HCT116 (cell line): ENCODE data around the gene APOBEC3F. TPM values are rescaled to one million over a fixed set of nuclear protein-coding genes. Genes with fewer than 3 reads are reported as not detected.

Experiments
- ATAC-seq: fragments of 200-7000 bp; cut with Tn5 transposase; 2 replicates; pipeline ENCODE4 v1.9.1; 2020; ENCODE audit warnings: mild to moderate bottlenecking, moderate library complexity
- BruUV-seq: library from RNA; stranded (reverse); fragments of 400-500 nt; replicated peaks from 2 replicates; lab custom pipeline; 2021; lab: Mats Ljungman, UMichigan
- CTCF ChIA-PET: fragments of 300-600 bp; sonication (Branson Sonifier 250); formaldehyde crosslinking; loops from one replicate; lab custom pipeline; 2021; ENCODE audit warnings: antibody characterized with exemption; lab: Charles Lee
- POLR2A ChIA-PET: fragments of 300-600, 350-600 bp; sonication (Branson Sonifier 250); formaldehyde crosslinking; loops from one replicate; lab custom pipeline; 2021; ENCODE audit warnings: antibody characterized with exemption; lab: Charles Lee
- RAD21 ChIA-PET, 2 experiments: fragments of 300-600 bp; sonication (Branson Sonifier 250); formaldehyde crosslinking; loops; one replicate each; lab custom pipeline; 2023; ENCODE audit warnings: low total read pairs in 2 of 2; ENCODE audit not compliant: uncharacterized antibody in 2 of 2, unreplicated experiment in 2 of 2, low non-redundant PET in 1 of 2; lab: Charles Lee
- DNase-seq: peaks from one replicate; pipeline ENCODE4 v3.0.0-alpha.2; 2010; ENCODE audit warnings: low read depth, low spot score
- H2AFZ ChIP-seq: fragments of 200-600 bp; shearing (Covaris generic), sonication (generic); 2 replicates; pipeline ENCODE4 v1.6.1; 2017; ENCODE audit warnings: low read depth, mixed run types, mixed read lengths, antibody characterized with exemption, low read length; ENCODE audit not compliant: poor library complexity, severe bottlenecking
- H3K27ac ChIP-seq: 2 replicates; pipeline ENCODE4 v1.5.1; 2012; ENCODE audit warnings: low read depth, low read length
- H3K27me3 ChIP-seq: fragments of 200-600 bp; sonication (generic); 2 replicates; pipeline ENCODE4 v1.6.1; 2016; ENCODE audit warnings: mixed run types, low read length, mixed read lengths; ENCODE audit not compliant: insufficient read depth
- H3K36me3 ChIP-seq, 2 experiments: fragments of 200-500 bp in 1 of 2; fragments of 200-600 bp in 1 of 2; sonication (Bioruptor generic) in 1 of 2; sonication (generic) in 1 of 2; 2 replicates each; pipeline versions ENCODE4 v1.5.1 to v1.6.1; 2014 to 2016; ENCODE audit warnings: low read length in 2 of 2, inconsistent platforms in 1 of 2, mixed read lengths in 1 of 2, mixed run types in 1 of 2; ENCODE audit not compliant: insufficient read depth in 2 of 2, control insufficient read depth in 1 of 2
- H3K4me1 ChIP-seq, 2 experiments: fragments of 200-600 bp in 1 of 2; sonication (generic) in 1 of 2; 2 replicates each; pipeline versions ENCODE4 v1.5.1 to v1.6.1; 2012 to 2017; ENCODE audit warnings: low read length in 2 of 2, inconsistent platforms in 1 of 2, mild to moderate bottlenecking in 1 of 2, mixed read lengths in 1 of 2, mixed run types in 1 of 2, moderate library complexity in 1 of 2; ENCODE audit not compliant: insufficient read depth in 2 of 2, control insufficient read depth in 1 of 2
- H3K4me2 ChIP-seq: fragments of 200-600 bp; sonication (generic); 2 replicates; pipeline ENCODE4 v1.6.1; 2017; ENCODE audit warnings: mixed run types, low read length, mixed read lengths
- H3K4me3 ChIP-seq, 2 experiments: fragments of 200-600 bp in 1 of 2; sonication (generic) in 1 of 2; replicated peaks in 1 of 2; 2 replicates each; pipeline ENCODE4 v1.5.1; 2011 to 2016; ENCODE audit warnings: low read length in 2 of 2, control low read depth in 1 of 2, low read depth in 1 of 2, mild to moderate bottlenecking in 1 of 2, mixed read lengths in 1 of 2, mixed run types in 1 of 2
- H3K79me2 ChIP-seq: fragments of 200-600 bp; sonication (generic); 2 replicates; pipeline ENCODE4 v1.6.1; 2017; ENCODE audit warnings: mild to moderate bottlenecking, mixed run types, low read length, moderate library complexity, mixed read lengths; ENCODE audit not compliant: insufficient read depth
- H3K9ac ChIP-seq: fragments of 200-600 bp; sonication (generic); 2 replicates; pipeline ENCODE4 v1.6.1; 2016; ENCODE audit warnings: low read length, mixed read lengths
- H3K9me2 ChIP-seq: fragments of 200-600 bp; sonication (generic), shearing (Covaris generic); 2 replicates; pipeline ENCODE4 v1.6.1; 2017; ENCODE audit warnings: mixed run types, mild to moderate bottlenecking, moderate library complexity; ENCODE audit not compliant: insufficient read depth
- H3K9me3 ChIP-seq, 2 experiments: fragments of 200-500 bp in 1 of 2; fragments of 200-600 bp in 1 of 2; sonication (Bioruptor generic) in 1 of 2; sonication (generic) in 1 of 2; 2 replicates each; pipeline ENCODE4 v1.6.1; 2014 to 2017; ENCODE audit warnings: low read length in 2 of 2, mixed read lengths in 2 of 2, inconsistent platforms in 1 of 2, low read depth in 1 of 2, mild to moderate bottlenecking in 1 of 2, mixed run types in 1 of 2, moderate library complexity in 1 of 2; ENCODE audit not compliant: control insufficient read depth in 1 of 2, insufficient read depth in 1 of 2
- H4K20me1 ChIP-seq: fragments of 200-600 bp; sonication (generic), shearing (Covaris generic); 2 replicates; pipeline ENCODE4 v1.6.1; 2017; ENCODE audit warnings: mixed run types, mild to moderate bottlenecking, moderate library complexity; ENCODE audit not compliant: insufficient read depth
- CBX3 ChIP-seq: IDR thresholded peaks from 2 replicates; pipeline ENCODE4 v1.6.1; 2012; ENCODE audit warnings: low read depth
- CEBPB ChIP-seq: IDR thresholded peaks from 2 replicates; pipeline ENCODE4 v1.6.1; 2012; ENCODE audit warnings: low read depth
- EGR1 ChIP-seq: IDR thresholded peaks from 2 replicates; pipeline ENCODE4 v1.6.1; 2012; ENCODE audit warnings: low read depth
- EZH2phosphoT487 ChIP-seq: fragments of 200-600 bp; IDR thresholded peaks from 2 replicates; pipeline ENCODE4 v1.6.1; 2018; ENCODE audit warnings: antibody characterized with exemption, borderline replicate concordance
- FOSL1 ChIP-seq: IDR thresholded peaks from 2 replicates; pipeline ENCODE4 v1.6.1; 2012; ENCODE audit warnings: low read depth
- JUND ChIP-seq: IDR thresholded peaks from 2 replicates; pipeline ENCODE4 v1.6.1; 2012
- POLR2A ChIP-seq: IDR thresholded peaks from 2 replicates; pipeline ENCODE4 v1.7.0; 2011; ENCODE audit warnings: borderline replicate concordance; ENCODE audit not compliant: insufficient read depth, insufficient read length; ENCODE audit errors: extremely low read depth
- POLR2AphosphoS5 ChIP-seq: IDR thresholded peaks from 2 replicates; pipeline ENCODE4 v1.6.1; 2011; ENCODE audit warnings: mild to moderate bottlenecking, low read depth, low read length, moderate library complexity
- RAD21 ChIP-seq: IDR thresholded peaks from 2 replicates; pipeline ENCODE4 v1.6.1; 2012; ENCODE audit warnings: low read depth, mild to moderate bottlenecking
- SP1 ChIP-seq: IDR thresholded peaks from 2 replicates; pipeline ENCODE4 v1.6.1; 2012; ENCODE audit warnings: low read depth
- SRF ChIP-seq: IDR thresholded peaks from 2 replicates; pipeline ENCODE4 v1.6.1; 2012; ENCODE audit warnings: low read depth
- TCF7L2 ChIP-seq: IDR thresholded peaks from 2 replicates; pipeline ENCODE4 v1.7.0; 2011; ENCODE audit warnings: borderline replicate concordance, inconsistent platforms; ENCODE audit not compliant: insufficient read depth, insufficient read length; ENCODE audit errors: extremely low read depth
- YY1 ChIP-seq: IDR thresholded peaks from 2 replicates; pipeline ENCODE4 v1.6.1; 2011; ENCODE audit warnings: low read length, low read depth, moderate library complexity, mild to moderate bottlenecking; ENCODE audit not compliant: insufficient replicate concordance; ENCODE audit errors: extremely low read depth
- intact Hi-C: fragments of 100-400 bp; cut with micrococcal nuclease; formaldehyde crosslinking; loops from 2 replicates; pipeline ENCODE4 v1.10.0; 2022
- total RNA-seq: library from RNA; stranded (reverse); gene quantifications from one replicate; pipeline ENCODE4 v1.2.1, GENCODE V29; 2021; ENCODE audit not compliant: unreplicated experiment
- TF ChIP-seq, protein P1 (sequence below), 3 experiments: fragments of 200-600 bp in 1 of 3; sonication (generic) in 1 of 3; IDR thresholded peaks in 2 of 3; conservative IDR thresholded peaks in 1 of 3; 2 replicates each; pipeline ENCODE4 v1.5.1; 2012 to 2017; ENCODE audit warnings: low read depth in 2 of 3, low read length in 2 of 3, antibody characterized with exemption in 1 of 3, borderline replicate concordance in 1 of 3, control low read depth in 1 of 3, mild to moderate bottlenecking in 1 of 3, mixed read lengths in 1 of 3, mixed run types in 1 of 3, moderate library complexity in 1 of 3; ENCODE audit not compliant: insufficient read depth in 1 of 3
- TF ChIP-seq, protein P2 (sequence below): IDR thresholded peaks from 2 replicates; pipeline ENCODE4 v1.6.1; 2011; ENCODE audit warnings: mild to moderate bottlenecking, low read length, moderate library complexity; ENCODE audit not compliant: insufficient replicate concordance; ENCODE audit errors: extremely low read depth
- TF ChIP-seq, protein P3 (sequence below): IDR thresholded peaks from 2 replicates; pipeline ENCODE4 v1.6.1; 2012
- TF ChIP-seq, protein P4 (sequence below): IDR thresholded peaks from 2 replicates; pipeline ENCODE4 v1.6.1; 2012; ENCODE audit warnings: low read depth
- TF ChIP-seq, protein P5 (sequence below): IDR thresholded peaks from 2 replicates; pipeline ENCODE4 v1.6.1; 2012

The APOBEC3F gene
- total RNA-seq, 1 experiment from 2014 or later = 11.1 TPM

- H4K20me1 ChIP-seq = no peaks in the 10 kb centered on the region
- RAD21 ChIA-PET = no interaction called here
- H3K9me3 ChIP-seq = no peaks in the 10 kb centered on the region
- H3K27ac ChIP-seq = no peak overlapping the region
- H3K79me2 ChIP-seq = no peaks in the 10 kb centered on the region
- no peak overlapping the region for H2AFZ ChIP-seq
- H3K4me3 ChIP-seq = no peak overlapping the region
- ATAC-seq = no peak
- no peaks in the 10 kb centered on the region for H3K27me3 ChIP-seq
- no peaks in the 10 kb centered on the region for H3K4me1 ChIP-seq
- no TSS peak for BruUV-seq
- POLR2A ChIA-PET = no interaction called here
- CTCF ChIA-PET = no interaction called here
- DNase-seq = no peak
- intact Hi-C loops = no loop called here
- no peaks in the 10 kb centered on the region for H3K9me2 ChIP-seq
- H3K36me3 ChIP-seq = no peaks in the 10 kb centered on the region
- H3K9ac ChIP-seq = no peak overlapping the region
- TF ChIP-seq FOSL1 = no peak
- no peak for TF ChIP-seq JUND
- TF ChIP-seq RAD21 = no peak
- TF ChIP-seq TCF7L2 = no peak
- TF ChIP-seq EZH2phosphoT487 = no peak
- TF ChIP-seq, protein P1, sequence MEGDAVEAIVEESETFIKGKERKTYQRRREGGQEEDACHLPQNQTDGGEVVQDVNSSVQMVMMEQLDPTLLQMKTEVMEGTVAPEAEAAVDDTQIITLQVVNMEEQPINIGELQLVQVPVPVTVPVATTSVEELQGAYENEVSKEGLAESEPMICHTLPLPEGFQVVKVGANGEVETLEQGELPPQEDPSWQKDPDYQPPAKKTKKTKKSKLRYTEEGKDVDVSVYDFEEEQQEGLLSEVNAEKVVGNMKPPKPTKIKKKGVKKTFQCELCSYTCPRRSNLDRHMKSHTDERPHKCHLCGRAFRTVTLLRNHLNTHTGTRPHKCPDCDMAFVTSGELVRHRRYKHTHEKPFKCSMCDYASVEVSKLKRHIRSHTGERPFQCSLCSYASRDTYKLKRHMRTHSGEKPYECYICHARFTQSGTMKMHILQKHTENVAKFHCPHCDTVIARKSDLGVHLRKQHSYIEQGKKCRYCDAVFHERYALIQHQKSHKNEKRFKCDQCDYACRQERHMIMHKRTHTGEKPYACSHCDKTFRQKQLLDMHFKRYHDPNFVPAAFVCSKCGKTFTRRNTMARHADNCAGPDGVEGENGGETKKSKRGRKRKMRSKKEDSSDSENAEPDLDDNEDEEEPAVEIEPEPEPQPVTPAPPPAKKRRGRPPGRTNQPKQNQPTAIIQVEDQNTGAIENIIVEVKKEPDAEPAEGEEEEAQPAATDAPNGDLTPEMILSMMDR (IDR thresholded peaks at IDR 0.05 in 2 of 3, conservative IDR thresholded peaks at IDR 0.05 in 1 of 3; ENCODE audit: borderline replicate concordance in 1 of 3, insufficient read depth in 1 of 3, low read depth in 2 of 3, low read length in 2 of 3) = no peak
- TF ChIP-seq, protein P2, sequence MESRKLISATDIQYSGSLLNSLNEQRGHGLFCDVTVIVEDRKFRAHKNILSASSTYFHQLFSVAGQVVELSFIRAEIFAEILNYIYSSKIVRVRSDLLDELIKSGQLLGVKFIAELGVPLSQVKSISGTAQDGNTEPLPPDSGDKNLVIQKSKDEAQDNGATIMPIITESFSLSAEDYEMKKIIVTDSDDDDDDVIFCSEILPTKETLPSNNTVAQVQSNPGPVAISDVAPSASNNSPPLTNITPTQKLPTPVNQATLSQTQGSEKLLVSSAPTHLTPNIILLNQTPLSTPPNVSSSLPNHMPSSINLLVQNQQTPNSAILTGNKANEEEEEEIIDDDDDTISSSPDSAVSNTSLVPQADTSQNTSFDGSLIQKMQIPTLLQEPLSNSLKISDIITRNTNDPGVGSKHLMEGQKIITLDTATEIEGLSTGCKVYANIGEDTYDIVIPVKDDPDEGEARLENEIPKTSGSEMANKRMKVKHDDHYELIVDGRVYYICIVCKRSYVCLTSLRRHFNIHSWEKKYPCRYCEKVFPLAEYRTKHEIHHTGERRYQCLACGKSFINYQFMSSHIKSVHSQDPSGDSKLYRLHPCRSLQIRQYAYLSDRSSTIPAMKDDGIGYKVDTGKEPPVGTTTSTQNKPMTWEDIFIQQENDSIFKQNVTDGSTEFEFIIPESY = no peak
- TF ChIP-seq POLR2AphosphoS5 = no peak
- no peak for TF ChIP-seq CBX3
- TF ChIP-seq SRF = no peak
- TF ChIP-seq SP1 = no peak
- no peak for TF ChIP-seq EGR1
- TF ChIP-seq YY1 = no peak
- TF ChIP-seq POLR2A = no peak
- TF ChIP-seq CEBPB = no peak
- TF ChIP-seq, protein P3, sequence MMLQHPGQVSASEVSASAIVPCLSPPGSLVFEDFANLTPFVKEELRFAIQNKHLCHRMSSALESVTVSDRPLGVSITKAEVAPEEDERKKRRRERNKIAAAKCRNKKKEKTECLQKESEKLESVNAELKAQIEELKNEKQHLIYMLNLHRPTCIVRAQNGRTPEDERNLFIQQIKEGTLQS = no peak
- TF ChIP-seq, protein P4, sequence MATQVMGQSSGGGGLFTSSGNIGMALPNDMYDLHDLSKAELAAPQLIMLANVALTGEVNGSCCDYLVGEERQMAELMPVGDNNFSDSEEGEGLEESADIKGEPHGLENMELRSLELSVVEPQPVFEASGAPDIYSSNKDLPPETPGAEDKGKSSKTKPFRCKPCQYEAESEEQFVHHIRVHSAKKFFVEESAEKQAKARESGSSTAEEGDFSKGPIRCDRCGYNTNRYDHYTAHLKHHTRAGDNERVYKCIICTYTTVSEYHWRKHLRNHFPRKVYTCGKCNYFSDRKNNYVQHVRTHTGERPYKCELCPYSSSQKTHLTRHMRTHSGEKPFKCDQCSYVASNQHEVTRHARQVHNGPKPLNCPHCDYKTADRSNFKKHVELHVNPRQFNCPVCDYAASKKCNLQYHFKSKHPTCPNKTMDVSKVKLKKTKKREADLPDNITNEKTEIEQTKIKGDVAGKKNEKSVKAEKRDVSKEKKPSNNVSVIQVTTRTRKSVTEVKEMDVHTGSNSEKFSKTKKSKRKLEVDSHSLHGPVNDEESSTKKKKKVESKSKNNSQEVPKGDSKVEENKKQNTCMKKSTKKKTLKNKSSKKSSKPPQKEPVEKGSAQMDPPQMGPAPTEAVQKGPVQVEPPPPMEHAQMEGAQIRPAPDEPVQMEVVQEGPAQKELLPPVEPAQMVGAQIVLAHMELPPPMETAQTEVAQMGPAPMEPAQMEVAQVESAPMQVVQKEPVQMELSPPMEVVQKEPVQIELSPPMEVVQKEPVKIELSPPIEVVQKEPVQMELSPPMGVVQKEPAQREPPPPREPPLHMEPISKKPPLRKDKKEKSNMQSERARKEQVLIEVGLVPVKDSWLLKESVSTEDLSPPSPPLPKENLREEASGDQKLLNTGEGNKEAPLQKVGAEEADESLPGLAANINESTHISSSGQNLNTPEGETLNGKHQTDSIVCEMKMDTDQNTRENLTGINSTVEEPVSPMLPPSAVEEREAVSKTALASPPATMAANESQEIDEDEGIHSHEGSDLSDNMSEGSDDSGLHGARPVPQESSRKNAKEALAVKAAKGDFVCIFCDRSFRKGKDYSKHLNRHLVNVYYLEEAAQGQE = no peak
- TF ChIP-seq, protein P5, sequence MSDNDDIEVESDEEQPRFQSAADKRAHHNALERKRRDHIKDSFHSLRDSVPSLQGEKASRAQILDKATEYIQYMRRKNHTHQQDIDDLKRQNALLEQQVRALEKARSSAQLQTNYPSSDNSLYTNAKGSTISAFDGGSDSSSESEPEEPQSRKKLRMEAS = no peak
- TF ChIP-seq, all 23 proteins: peak for 0
- no peak overlapping the region for H3K4me2 ChIP-seq
Observed at GRCh38 chr22:39081016-39081415, 40.4 kb downstream of the APOBEC3F start.
